Stimulated activated CD8-positive, alpha-beta memory T cell treated with anti-CD3 and anti-CD28 coated beads, Interleukin-7, amount 100 ng/mL, for 4 hours (primary cell): ENCODE data around the gene VHLL.
A peak's percentile ranks its signal among the peaks of the same experiment; 100 is the strongest.
"Not testable (repeated sequence)": the region's sequence is repeated elsewhere in the genome, so short reads cannot be mapped to it uniquely, and the experiment has no call there.

ENCODE experiments used
- DNase-seq, 2 donors: peaks; one replicate each; pipeline ENCODE4 v3.0.0-alpha.2; 2020; ENCODE audit warnings: low read depth in 2 of 2

Gene VHLL

DNA sequence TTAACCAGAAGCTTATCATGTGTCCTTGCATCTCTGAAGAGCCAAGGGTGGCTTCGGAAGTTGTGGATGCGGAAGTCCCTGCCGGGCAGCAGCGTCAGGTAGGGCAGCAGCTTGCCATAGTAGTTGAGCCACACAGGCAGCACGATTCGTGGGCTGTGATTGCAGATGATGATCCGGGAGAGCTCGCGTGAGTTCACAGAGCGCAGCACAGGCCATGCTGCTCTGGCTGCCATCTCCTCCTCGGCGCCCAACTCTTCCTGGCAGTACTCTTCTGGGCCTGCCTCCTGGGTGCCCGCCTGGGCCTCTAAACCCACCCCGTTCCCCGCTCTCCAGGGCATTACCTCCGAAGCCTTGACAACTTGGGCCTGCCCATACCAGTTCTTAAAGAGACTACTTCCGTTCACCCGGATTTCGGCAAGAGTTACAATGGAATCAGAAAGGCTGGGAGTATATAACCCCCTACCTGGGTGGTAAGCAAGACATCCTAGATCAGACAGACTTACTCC lies at the start of gene VHLL:
VHLL (minus strand) TSS at position 456 of the 506 bp plus-strand sequence; CDS start at position 338, 118 bp downstream.
- no peak for DNase-seq

DNA sequence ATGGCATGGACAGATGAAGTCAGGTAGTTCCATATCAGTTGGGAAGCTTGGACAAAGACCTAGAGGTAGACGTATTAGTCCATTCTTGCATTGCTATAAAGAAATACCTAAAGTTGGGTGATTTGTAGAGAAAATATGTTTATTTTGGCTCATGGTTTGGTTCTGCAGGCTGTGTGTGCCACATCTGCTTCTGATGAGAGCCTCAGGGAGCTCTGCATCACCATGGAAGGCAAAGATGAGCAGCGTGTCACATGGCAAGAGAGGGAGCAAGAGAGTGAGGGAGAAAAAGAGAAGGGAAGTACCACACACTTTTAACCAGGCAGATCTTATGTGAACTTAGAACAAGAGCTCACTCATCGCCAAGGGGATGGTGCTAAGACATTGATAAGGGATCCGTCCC lies 48.2 kb upstream of the VHLL start:
- no peak for DNase-seq

GRCh38 chr1:156346636-156347035 lies 47.5 kb upstream of the VHLL start:
- DNase-seq, result no peak

- DNase-seq, result not testable (repeated sequence)
Observed at GRCh38 chr1:156346035-156346434, 46.9 kb upstream of the VHLL start.

- DNase-seq, result no peak
Observed at GRCh38 chr1:156344409-156344808, 45.3 kb upstream of the VHLL start.

- no peak for DNase-seq
Observed at GRCh38 chr1:156342166-156342955, 43.3 kb upstream of the VHLL start.

DNA sequence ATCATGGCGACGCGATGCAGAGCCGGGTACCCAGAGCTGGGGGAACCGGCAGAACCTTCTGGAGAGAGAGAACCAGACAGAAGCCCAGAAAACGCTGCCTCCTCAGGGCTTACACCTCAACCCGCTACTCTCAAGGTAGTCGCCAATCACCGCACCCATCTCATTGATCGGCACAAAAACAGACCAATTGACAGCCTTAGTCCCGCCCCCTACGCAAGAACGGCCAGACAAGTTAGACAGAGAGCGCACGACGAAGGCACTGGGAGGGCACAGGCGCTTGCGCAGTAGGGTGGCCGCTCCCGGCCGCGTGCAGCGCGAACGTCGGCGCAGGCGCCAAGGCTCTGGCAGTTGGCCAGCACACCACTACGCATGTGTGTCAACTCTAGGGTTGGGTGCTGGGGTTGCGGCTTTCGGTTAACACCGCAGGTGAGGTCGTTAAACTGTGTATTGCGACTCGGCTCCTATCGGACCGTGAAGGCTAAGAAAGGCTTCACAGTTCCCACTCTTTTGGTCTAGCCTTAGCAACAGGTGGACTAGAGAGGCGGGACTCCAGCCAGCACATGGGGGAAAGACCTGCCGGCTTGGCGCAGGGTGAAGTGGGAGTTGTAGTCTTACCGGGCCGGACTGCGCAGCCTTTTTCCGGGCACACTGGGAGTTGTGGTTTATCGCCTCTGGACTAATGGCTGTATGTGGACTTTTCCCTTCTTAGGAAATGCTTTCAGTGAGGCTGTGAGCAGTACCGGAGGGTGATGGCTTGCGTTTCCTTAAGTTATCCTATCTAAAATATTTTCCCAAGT lies 39.3 kb upstream of the VHLL start, which contains the start of the genes CCT3 and TSACC:
CCT3 (minus strand) TSS at position 113 of the 797 bp plus-strand sequence; CDS start at position 5, 108 bp downstream.
TSACC (plus strand) TSS at position 347 of the 797 bp plus-strand sequence. CDS start 1,232 bp downstream, outside the sequence.
- peak; percentile 98 for DNase-seq

DNA sequence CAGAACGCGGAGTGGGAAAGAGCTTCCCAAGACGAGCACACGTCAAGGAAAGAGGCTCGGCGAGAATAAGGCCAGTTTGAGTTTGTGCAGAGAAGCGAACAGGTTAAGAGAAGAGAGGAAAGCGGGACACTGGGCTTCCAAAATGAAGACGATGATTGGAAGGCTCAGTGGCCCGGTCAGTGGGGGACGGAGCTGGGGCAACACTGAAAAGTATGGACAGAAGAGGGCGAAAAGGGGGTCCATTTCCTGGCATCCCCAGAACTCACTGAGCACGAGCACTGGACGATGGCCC lies 38.7 kb upstream of the VHLL start:
- no peak for DNase-seq

DNA sequence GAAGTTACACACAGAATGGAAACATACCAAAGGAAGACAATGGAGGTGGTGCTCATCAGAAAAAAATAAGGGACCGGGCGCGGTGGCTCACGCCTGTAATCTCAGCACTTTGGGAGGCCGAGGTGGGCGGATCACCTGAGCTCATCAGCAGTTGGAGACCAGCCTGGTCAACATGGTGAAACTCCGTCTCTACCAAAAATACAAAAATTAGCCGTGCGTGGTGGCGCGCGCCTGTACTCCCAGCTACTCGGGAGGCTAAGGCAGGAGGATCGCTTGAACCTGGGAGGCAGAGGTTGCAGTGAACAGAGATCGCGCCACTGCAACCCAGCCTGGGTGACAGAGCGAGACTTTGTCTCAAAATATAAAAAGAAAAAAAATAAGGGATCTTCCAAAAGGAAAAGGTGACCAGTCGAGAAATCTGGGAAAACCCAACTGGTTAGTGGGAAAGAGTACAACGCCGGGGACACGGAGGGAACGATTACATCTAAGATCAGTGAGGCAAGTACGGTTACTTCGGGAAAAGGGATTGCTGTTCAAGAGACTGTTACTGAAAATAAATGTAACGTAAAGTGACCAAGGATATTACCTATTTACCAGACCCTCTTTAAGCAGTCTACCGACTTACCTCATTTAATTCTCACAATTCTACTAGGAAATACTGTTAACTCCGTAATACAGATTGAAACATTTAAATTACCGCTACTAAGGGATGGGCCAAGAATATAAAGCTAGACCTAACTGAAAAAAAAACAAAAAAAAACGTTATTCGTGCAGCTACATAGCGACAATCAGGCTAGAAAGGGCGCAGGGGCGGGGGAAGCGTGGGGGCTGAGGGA lies 38.2 kb upstream of the VHLL start:
- DNase-seq, result peak in 1 of 2 donors; percentile 23

GRCh38 chr1:156336242-156336641 lies 37.1 kb upstream of the VHLL start:
- DNase-seq, result no peak

DNA sequence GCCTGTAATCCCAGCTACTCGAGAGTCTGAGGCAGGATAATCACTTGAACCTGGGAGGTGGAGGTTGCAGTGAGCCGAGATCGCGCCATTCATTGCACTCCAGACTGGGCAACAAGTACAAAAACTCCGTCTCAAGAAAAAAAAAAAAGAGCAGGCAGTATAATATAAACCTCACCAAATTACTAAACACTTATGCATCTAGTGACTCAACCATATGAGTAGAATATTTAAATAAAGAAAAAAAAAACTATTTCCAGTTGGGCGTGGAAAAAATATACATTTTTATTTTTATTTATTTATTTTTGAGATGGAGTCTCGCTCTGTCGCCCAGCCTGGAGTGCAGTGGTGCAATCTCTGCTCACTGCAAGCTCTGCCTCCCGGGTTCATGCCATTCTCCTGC lies 24.1 kb upstream of the VHLL start:
- DNase-seq, result not testable (repeated sequence)

DNA sequence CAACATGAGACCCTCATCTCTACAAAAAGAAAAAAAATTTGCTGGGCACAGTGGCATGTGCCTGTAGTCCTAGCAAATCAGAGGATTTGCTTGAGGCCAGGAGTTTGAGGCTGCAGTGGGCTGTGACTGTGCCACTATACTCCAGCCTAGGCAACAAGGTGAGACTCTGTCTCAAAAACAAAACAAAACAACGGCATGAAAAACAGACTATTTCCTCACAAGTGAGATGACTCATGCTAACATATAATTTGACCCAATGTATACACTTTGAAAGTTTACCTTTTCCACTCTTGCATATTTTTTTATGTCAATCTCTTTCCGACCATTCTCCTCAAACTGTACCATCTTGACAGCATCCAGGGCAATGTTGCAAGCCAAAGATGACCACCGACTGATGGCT lies 21.5 kb upstream of the VHLL start:
- DNase-seq, result no peak

DNA sequence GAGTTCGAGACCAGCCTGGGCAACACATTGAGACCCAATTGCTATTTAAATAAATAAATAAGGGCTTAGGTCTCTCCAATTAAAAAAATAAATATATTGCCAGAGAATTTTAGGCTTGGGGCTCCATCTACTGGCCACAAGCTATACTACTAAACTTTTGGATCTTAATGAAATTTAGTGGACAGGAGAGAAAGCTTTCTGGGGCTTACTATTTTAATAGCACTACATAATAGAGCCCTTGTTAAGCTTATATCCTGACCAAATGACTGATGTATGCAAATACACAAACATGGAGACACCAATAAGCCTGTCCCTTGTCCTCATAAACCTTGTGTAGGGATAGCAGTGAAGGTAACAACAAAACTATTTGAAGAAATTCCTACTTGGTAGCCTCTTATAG lies 20.6 kb upstream of the VHLL start:
- no peak for DNase-seq

- no peak for DNase-seq
Observed at GRCh38 chr1:156316909-156317308, 17.8 kb upstream of the VHLL start.

DNA sequence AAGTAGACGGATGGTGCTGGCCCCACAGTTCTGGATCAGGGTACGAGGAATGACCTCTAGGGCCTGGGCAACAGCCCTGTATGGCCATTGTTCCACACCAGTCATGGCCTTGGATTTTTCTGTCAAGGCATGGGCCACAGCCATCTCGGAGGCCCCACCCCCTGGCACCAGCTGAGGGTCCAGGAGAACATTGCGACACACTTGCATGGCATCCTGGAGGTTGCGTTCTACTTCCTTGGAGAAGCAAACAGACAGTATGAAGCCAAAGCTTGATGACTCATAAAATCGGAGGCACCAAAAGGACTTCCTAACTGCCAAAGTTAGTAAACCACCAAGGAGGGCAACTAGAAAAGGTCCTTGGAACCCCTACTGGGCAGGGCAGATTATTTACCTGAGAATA lies 11.9 kb upstream of the VHLL start:
- DNase-seq, result no peak

GRCh38 chr1:156308078-156308477 lies 9.0 kb upstream of the VHLL start:
- no peak for DNase-seq

DNA sequence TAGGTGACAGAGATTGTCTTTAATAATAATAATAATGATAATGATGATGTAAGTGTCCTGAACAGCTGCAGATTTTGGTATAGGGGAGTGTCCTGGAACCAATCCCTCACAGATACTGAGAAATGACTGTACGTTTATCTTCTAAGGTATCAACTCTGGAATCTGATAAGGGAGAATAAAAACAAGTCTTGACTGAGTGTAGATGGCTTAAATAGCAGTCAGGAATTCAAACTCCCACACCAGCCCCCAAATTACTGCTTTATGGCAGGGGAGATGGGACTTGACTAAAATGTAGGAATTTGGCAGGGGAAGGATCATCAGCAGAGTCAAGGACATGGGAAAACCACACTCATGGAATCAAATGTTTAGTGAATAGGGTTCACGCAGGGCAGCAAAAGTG lies 6.1 kb upstream of the VHLL start:
- DNase-seq, result no peak

GRCh38 chr1:156303241-156303640 lies 4.1 kb upstream of the VHLL start:
- DNase-seq, result no peak

GRCh38 chr1:156295391-156295947 lies 3.6 kb downstream of the VHLL start, which contains the start of gene GLMP:
GLMP (minus strand) TSS chr1:156295679; CDS start chr1:156295645, 34 bp downstream.
- peak; percentile 30 to 31 for DNase-seq

GRCh38 chr1:156293895-156294294 lies 5.2 kb downstream of the VHLL start:
- DNase-seq, result no peak

DNA sequence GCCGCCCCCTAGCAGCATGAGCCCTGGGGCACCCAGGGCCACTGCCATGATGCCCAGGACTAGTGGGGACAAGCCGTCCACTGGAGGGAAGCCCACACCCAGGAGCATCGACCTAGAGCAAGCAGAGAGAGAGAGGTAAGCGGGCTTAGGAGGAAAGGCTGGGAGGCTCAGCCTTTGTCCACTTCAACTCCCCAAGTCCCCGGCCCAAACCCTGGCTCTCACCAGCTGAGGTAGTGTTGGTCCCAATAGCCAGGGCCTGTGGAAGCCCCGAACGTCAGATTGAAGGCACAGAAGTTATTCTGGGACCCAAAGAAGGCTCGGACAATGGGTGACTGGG lies 6.0 kb downstream of the VHLL start:
- no peak for DNase-seq
